ENCODE results near the gene BMERB1.

BMERB1 gene

GRCh38 chr16:15620611-15621195 lies 186.3 kb downstream of the BMERB1 start:
- no peak for DNase-seq

DNA sequence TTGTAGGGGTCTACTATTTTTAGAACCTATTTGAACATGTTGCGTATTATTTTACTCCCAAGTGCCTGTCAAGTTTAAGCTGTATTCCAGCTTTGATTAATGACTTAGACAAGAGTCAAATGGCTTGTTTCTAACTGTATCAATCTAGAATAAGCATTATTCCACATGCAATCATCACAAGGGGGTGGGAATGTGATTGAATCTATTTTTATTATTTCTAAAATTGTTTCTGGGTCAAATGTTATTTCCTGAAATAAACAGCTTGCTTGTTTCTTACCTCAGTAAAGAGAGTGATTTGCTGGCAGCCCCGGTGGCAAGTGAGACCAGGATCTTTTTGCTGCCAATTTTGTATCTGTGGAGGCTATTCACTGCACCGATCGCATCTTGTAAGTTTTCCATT lies 187.1 kb downstream of the BMERB1 start:
- no peak for DNase-seq

DNA sequence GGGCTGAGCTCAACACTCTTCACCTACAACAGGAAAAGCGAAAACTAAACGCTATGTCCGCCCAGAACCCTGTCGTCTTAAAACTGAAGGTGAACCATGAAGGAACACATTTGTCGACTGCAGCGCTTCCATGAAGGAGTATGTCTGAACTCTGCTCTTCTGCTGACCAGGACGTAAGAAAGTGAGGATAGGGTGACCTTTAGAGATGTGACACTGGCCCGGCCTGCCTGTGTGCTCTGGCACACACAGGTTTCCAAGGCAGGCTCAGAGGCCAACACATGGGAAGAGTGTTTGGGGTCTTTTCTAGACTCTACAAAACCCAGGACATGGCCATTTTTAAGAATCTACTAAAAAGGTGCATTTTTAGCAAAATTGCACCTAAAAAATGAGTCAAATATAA lies 187.5 kb downstream of the BMERB1 start:
- no peak for DNase-seq

DNA sequence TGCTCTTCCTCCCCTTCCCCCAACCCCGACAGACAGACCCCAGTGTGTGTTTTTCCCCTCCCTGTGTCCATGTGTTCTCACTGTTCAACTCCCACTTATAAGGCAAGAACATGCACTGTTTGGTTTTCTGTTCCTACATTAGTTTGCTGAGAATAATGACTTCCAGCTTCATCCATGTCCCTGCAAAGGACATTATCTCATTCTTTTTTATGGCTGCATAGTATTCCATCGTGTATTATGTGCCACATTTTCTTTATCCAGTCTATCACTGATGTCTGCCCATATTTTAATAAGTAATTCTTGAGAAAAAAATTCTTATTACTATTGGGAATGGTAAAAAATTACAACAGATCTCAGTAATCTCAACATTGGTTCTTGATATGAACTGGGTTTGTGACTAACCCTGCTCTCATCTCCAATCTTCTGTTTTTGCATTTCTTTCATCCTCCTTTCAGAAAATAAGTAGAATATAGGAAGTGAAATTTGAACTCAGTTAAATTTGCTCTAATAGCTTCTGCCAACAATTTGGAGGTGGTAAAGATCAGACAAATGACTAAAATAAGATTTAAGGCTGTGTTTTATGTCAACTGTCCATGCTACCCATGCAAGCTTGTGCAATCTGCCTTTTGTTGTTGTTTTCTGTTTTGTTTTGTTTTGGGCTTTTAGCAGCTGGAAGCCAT lies 197.5 kb downstream of the BMERB1 start:
- DNase-seq, result no peak

- DNase-seq, result no peak
Measured at GRCh38 chr16:15635926-15636325, 201.5 kb downstream of the BMERB1 start.

- no peak for DNase-seq
Measured at GRCh38 chr16:15636392-15636873, 202.0 kb downstream of the BMERB1 start.
